ENCODE results near the gene KCNN3.
A peak's percentile ranks its signal among the peaks of the same experiment; 100 is the strongest.

Gene KCNN3

GRCh38 chr1:154878371-154879037 is 8.4 kb upstream of the KCNN3 start:
- Histone ChIP-seq H3K27me3 (ENCODE audit: control insufficient read depth in 1 of 2, insufficient read depth in 2 of 2, low read length in 2 of 2) (peaks cover 0 to 7% of the 10 kb centered on the region in 2 donors), H3K27ac (ENCODE audit: low read length) (no peak overlapping the region), H3K9me3 (ENCODE audit: control insufficient read depth in 2 of 2, low read length in 2 of 2) (no peaks in the 10 kb centered on the region), H3K36me3 (ENCODE audit: control insufficient read depth in 2 of 2, insufficient read depth in 2 of 2, low read length in 2 of 2) (no peaks in the 10 kb centered on the region), H3K4me3 (ENCODE audit: low read length in 2 of 2) (no peak overlapping the region), H3K9ac (ENCODE audit: low read length in 2 of 2) (no peak overlapping the region), H3K4me1 (ENCODE audit: control insufficient read depth, insufficient read depth, low read length) (peaks cover 8% of the 10 kb centered on the region)

- Histone ChIP-seq H3K36me3 (ENCODE audit: control insufficient read depth in 2 of 2, insufficient read depth in 2 of 2, low read length in 2 of 2) (no peaks in the 10 kb centered on the region), H3K4me1 (ENCODE audit: control insufficient read depth, insufficient read depth, low read length) (peaks cover 8% of the 10 kb centered on the region), H3K27ac (ENCODE audit: low read length) (no peak overlapping the region), H3K27me3 (ENCODE audit: control insufficient read depth in 1 of 2, insufficient read depth in 2 of 2, low read length in 2 of 2) (peaks cover 0 to 5% of the 10 kb centered on the region in 2 donors), H3K9ac (ENCODE audit: low read length in 2 of 2) (no peak overlapping the region), H3K4me3 (ENCODE audit: low read length in 2 of 2) (no peak overlapping the region), H3K9me3 (ENCODE audit: control insufficient read depth in 2 of 2, low read length in 2 of 2) (no peaks in the 10 kb centered on the region)
Measured at GRCh38 chr1:154877370-154877974, 7.4 kb upstream of the KCNN3 start.

GRCh38 chr1:154876842-154877369 is 6.8 kb upstream of the KCNN3 start:
- Histone ChIP-seq H3K4me1 (ENCODE audit: control insufficient read depth, insufficient read depth, low read length) (peaks cover 8% of the 10 kb centered on the region), H3K27me3 (ENCODE audit: control insufficient read depth in 1 of 2, insufficient read depth in 2 of 2, low read length in 2 of 2) (peaks cover 0 to 5% of the 10 kb centered on the region in 2 donors), H3K27ac (ENCODE audit: low read length) (no peak overlapping the region)

GRCh38 chr1:154874465-154874864 is 4.4 kb upstream of the KCNN3 start:
- Histone ChIP-seq H3K9me3 (ENCODE audit: control insufficient read depth in 2 of 2, low read length in 2 of 2) (no peaks in the 10 kb centered on the region), H3K4me3 (ENCODE audit: low read length in 2 of 2) (no peak overlapping the region), H3K36me3 (ENCODE audit: control insufficient read depth in 2 of 2, insufficient read depth in 2 of 2, low read length in 2 of 2) (no peaks in the 10 kb centered on the region), H3K27ac (ENCODE audit: low read length) (no peak overlapping the region), H3K4me1 (ENCODE audit: control insufficient read depth, insufficient read depth, low read length) (peaks cover 21% of the 10 kb centered on the region), H3K27me3 (ENCODE audit: control insufficient read depth in 1 of 2, insufficient read depth in 2 of 2, low read length in 2 of 2) (peaks cover 0 to 10% of the 10 kb centered on the region in 2 donors), H3K9ac (ENCODE audit: low read length in 2 of 2) (no peak overlapping the region)

More at GRCh38 chr1:154876842-154877369, 6.8 kb upstream of the KCNN3 start:
- Histone ChIP-seq H3K9me3 (ENCODE audit: control insufficient read depth in 2 of 2, low read length in 2 of 2) (no peaks in the 10 kb centered on the region), H3K36me3 (ENCODE audit: control insufficient read depth in 2 of 2, insufficient read depth in 2 of 2, low read length in 2 of 2) (no peaks in the 10 kb centered on the region), H3K4me3 (ENCODE audit: low read length in 2 of 2) (no peak overlapping the region), H3K9ac (ENCODE audit: low read length in 2 of 2) (no peak overlapping the region)

GRCh38 chr1:154873321-154873950 is 3.4 kb upstream of the KCNN3 start:
- Histone ChIP-seq H3K4me3 (ENCODE audit: low read length in 2 of 2) (no peak overlapping the region), H3K27ac (ENCODE audit: low read length) (no peak overlapping the region), H3K36me3 (ENCODE audit: control insufficient read depth in 2 of 2, insufficient read depth in 2 of 2, low read length in 2 of 2) (no peaks in the 10 kb centered on the region), H3K27me3 (ENCODE audit: control insufficient read depth in 1 of 2, insufficient read depth in 2 of 2, low read length in 2 of 2) (peaks cover 0 to 14% of the 10 kb centered on the region in 2 donors), H3K9ac (ENCODE audit: low read length in 2 of 2) (no peak overlapping the region), H3K9me3 (ENCODE audit: control insufficient read depth in 2 of 2, low read length in 2 of 2) (no peaks in the 10 kb centered on the region), H3K4me1 (ENCODE audit: control insufficient read depth, insufficient read depth, low read length) (peaks cover 29% of the 10 kb centered on the region)

GRCh38 chr1:154871374-154871773 is 1.3 kb upstream of the KCNN3 start:
- Histone ChIP-seq H3K36me3 (ENCODE audit: control insufficient read depth in 2 of 2, insufficient read depth in 2 of 2, low read length in 2 of 2) (no peaks in the 10 kb centered on the region), H3K4me1 (ENCODE audit: control insufficient read depth, insufficient read depth, low read length) (peaks cover 26% of the 10 kb centered on the region), H3K9me3 (ENCODE audit: control insufficient read depth in 2 of 2, low read length in 2 of 2) (no peaks in the 10 kb centered on the region), H3K4me3 (ENCODE audit: low read length in 2 of 2) (no peak overlapping the region), H3K27me3 (ENCODE audit: control insufficient read depth in 1 of 2, insufficient read depth in 2 of 2, low read length in 2 of 2) (peaks cover 0 to 15% of the 10 kb centered on the region in 2 donors), H3K27ac (ENCODE audit: low read length) (no peak overlapping the region), H3K9ac (ENCODE audit: low read length in 2 of 2) (no peak overlapping the region)

GRCh38 chr1:154870734-154871133 is 653 bp upstream of the KCNN3 start:
- no peaks in the 10 kb centered on the region for H3K9me3 ChIP-seq (ENCODE audit: control insufficient read depth in 2 of 2, low read length in 2 of 2)

GRCh38 chr1:154869351-154870114 is 548 bp downstream of the KCNN3 start:
- peak overlapping the region; percentile 76 to 83 for H3K4me3 ChIP-seq (ENCODE audit: low read length in 2 of 2)
- H3K36me3 ChIP-seq (ENCODE audit: control insufficient read depth in 2 of 2, insufficient read depth in 2 of 2, low read length in 2 of 2) = no peaks in the 10 kb centered on the region
- H3K9me3 ChIP-seq (ENCODE audit: control insufficient read depth in 2 of 2, low read length in 2 of 2) = no peaks in the 10 kb centered on the region
- H3K27ac ChIP-seq (ENCODE audit: low read length) = no peak overlapping the region
- peaks cover 0 to 13% of the 10 kb centered on the region in 2 donors for H3K27me3 ChIP-seq (ENCODE audit: control insufficient read depth in 1 of 2, insufficient read depth in 2 of 2, low read length in 2 of 2)
- peak overlapping the region in 1 of 2 donors; percentile 54 for H3K9ac ChIP-seq (ENCODE audit: low read length in 2 of 2)
- H3K4me1 ChIP-seq (ENCODE audit: control insufficient read depth, insufficient read depth, low read length) = peaks cover 26% of the 10 kb centered on the region

More at GRCh38 chr1:154870734-154871133, 653 bp upstream of the KCNN3 start:
- Histone ChIP-seq H3K36me3 (ENCODE audit: control insufficient read depth in 2 of 2, insufficient read depth in 2 of 2, low read length in 2 of 2) (no peaks in the 10 kb centered on the region), H3K27me3 (ENCODE audit: control insufficient read depth in 1 of 2, insufficient read depth in 2 of 2, low read length in 2 of 2) (peaks cover 0 to 14% of the 10 kb centered on the region in 2 donors), H3K4me3 (ENCODE audit: low read length in 2 of 2) (peak overlapping the region; percentile 18 to 76), H3K27ac (ENCODE audit: low read length) (no peak overlapping the region), H3K9ac (ENCODE audit: low read length in 2 of 2) (peak overlapping the region; percentile 8 to 42), H3K4me1 (ENCODE audit: control insufficient read depth, insufficient read depth, low read length) (peaks cover 26% of the 10 kb centered on the region)

GRCh38 chr1:154867841-154868605 is 2.1 kb downstream of the KCNN3 start:
- H3K27me3 ChIP-seq (ENCODE audit: control insufficient read depth in 1 of 2, insufficient read depth in 2 of 2, low read length in 2 of 2) = peaks cover 0 to 13% of the 10 kb centered on the region in 2 donors
- H3K4me3 ChIP-seq (ENCODE audit: low read length in 2 of 2) = peak overlapping the region; percentile 67 to 76
- H3K36me3 ChIP-seq (ENCODE audit: control insufficient read depth in 2 of 2, insufficient read depth in 2 of 2, low read length in 2 of 2) = no peaks in the 10 kb centered on the region
- H3K27ac ChIP-seq (ENCODE audit: low read length) = no peak overlapping the region
- peak overlapping the region; percentile 13 to 51 for H3K9ac ChIP-seq (ENCODE audit: low read length in 2 of 2)
- H3K9me3 ChIP-seq (ENCODE audit: control insufficient read depth in 2 of 2, low read length in 2 of 2) = no peaks in the 10 kb centered on the region
- peaks cover 26% of the 10 kb centered on the region for H3K4me1 ChIP-seq (ENCODE audit: control insufficient read depth, insufficient read depth, low read length)

Data from stomach smooth muscle (tissue), 2 donors.